Fibroblast of pulmonary artery (primary cell): ENCODE results near the gene TMEM178A.
"Not testable (repeated sequence)": the region's sequence is repeated elsewhere in the genome, so short reads cannot be mapped to it uniquely, and the experiment has no call there.

Experiments
- DNase-seq: peaks from one replicate; pipeline ENCODE4 v3.0.0-alpha.2; 2010; ENCODE audit warnings: low read depth
- H3K4me3 ChIP-seq: replicated peaks from 2 replicates; pipeline ENCODE4 v1.5.1; 2011; ENCODE audit warnings: low read depth, mild to moderate bottlenecking, control low read depth, low read length, moderate library complexity
- TF ChIP-seq, protein P1 (sequence below): IDR thresholded peaks from 2 replicates; pipeline ENCODE4 v1.5.1; 2011; ENCODE audit warnings: mild to moderate bottlenecking, control low read depth, low read length, inconsistent platforms; ENCODE audit errors: missing control alignments

The TMEM178A gene

DNA sequence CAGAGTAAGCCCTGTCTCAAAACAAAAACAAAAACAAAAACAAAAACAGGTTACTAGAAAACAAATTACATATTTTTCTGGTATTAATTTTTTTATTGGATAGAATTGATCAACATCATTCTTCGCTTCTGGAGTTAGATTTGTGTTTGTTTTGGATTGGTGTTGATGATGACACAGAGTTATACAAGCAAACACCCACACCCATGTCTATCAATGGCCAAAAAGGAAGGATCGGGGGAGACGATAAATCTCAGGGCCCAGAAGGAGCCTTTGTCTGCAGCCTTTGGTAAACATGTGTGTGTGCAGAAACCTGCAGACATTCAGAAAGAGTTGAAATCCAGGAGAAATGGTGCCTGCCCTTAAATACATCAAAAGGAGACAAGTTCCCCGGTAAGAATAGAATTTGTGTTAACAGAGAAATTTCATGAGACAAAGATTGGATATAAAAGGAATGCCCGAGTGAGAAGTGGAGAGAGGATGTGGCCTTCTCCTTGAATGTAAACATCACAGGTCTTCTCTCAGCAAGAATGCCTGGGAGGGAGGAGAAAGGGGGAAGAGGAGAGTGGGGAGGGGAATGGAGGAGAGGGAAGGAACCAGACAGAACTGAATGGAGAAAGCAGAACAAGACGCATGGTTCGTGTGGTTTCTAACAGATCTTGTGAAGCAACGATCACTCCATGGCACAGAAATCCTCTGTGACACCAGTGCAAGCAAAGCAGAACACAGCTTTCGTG lies 40.4 kb upstream of the TMEM178A start:
- DNase-seq: no peak
- TF ChIP-seq, protein P1, sequence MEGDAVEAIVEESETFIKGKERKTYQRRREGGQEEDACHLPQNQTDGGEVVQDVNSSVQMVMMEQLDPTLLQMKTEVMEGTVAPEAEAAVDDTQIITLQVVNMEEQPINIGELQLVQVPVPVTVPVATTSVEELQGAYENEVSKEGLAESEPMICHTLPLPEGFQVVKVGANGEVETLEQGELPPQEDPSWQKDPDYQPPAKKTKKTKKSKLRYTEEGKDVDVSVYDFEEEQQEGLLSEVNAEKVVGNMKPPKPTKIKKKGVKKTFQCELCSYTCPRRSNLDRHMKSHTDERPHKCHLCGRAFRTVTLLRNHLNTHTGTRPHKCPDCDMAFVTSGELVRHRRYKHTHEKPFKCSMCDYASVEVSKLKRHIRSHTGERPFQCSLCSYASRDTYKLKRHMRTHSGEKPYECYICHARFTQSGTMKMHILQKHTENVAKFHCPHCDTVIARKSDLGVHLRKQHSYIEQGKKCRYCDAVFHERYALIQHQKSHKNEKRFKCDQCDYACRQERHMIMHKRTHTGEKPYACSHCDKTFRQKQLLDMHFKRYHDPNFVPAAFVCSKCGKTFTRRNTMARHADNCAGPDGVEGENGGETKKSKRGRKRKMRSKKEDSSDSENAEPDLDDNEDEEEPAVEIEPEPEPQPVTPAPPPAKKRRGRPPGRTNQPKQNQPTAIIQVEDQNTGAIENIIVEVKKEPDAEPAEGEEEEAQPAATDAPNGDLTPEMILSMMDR: no peak
- H3K4me3 ChIP-seq: no peak overlapping the region

DNA sequence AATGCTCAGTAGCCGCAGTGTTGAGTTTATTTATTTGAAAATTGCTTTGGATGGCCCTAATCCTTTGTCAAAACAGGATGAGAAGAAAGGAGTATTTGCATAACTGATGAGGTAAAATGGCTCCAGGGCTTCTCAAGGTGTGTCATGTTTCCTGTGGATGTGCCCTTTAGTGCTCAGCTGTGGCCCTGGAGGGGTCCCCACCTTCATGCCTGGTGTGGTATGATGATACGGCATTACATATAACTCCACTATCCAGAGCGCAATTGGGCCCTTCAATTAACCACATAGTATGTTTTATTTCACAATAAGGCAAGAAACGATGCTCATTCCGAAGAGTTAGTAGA lies 39.8 kb upstream of the TMEM178A start:
- H3K4me3 ChIP-seq: no peak overlapping the region
- DNase-seq: no peak
- TF ChIP-seq, protein P1: no peak

DNA sequence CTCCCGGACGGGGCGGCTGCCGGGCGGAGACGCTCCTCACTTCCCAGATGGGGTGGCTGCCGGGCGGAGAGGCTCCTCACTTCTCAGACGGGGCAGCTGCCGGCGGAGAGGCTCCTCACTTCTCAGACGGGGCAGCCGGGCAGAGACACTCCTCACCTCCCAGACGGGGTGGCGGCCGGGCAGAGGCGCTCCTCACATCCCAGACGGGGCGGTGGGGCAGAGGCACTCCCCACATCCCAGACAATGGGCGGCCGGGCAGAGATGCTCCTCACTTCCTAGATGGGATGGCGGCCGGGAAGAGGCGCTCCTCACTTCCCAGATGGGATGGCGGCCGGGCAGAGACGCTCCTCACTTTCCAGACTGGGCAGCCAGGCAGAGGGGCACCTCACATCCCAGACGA lies 37.4 kb upstream of the TMEM178A start:
- not testable (repeated sequence) for DNase-seq, H3K4me3 ChIP-seq

DNA sequence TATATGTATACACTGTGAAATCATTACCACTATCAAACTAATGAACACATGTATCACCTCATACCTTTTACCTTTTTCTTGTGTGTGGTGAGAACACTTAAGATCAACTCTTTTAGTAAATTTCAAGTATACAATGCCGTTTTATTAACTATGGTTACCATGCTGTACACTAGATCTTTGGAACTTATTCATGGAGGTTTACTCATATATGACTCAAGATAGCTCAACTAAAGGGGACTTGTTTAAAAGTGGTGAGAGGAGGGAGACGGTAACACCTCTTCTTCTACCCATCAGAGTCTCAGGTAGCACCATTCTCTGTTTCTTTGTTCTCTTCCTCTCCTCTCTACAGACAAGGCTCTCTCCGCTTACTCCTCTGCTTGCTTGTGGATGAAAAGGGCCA lies 36.1 kb upstream of the TMEM178A start:
- no peak overlapping the region for H3K4me3 ChIP-seq
- DNase-seq: no peak
- TF ChIP-seq, protein P1: no peak

DNA sequence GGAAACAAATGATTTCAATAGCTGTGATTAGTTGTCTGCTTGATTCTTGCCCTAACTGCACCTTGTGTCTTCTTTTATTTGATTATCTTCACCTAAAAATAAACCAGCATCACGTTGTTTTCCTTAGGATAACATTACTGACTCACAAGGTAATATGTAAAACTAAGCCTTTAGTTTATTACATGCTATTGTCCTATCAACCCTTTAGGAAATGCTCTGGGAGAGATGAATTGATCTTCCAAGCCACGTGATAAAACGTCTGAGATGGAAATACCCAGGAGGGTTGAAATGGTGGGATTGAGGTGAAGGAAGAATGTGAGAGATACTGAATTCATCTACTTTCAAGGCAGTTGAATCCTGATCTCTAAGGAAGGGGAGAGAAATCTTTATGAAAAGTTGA lies 34.5 kb upstream of the TMEM178A start:
- H3K4me3 ChIP-seq: no peak overlapping the region
- TF ChIP-seq, protein P1: no peak
- no peak for DNase-seq

DNA sequence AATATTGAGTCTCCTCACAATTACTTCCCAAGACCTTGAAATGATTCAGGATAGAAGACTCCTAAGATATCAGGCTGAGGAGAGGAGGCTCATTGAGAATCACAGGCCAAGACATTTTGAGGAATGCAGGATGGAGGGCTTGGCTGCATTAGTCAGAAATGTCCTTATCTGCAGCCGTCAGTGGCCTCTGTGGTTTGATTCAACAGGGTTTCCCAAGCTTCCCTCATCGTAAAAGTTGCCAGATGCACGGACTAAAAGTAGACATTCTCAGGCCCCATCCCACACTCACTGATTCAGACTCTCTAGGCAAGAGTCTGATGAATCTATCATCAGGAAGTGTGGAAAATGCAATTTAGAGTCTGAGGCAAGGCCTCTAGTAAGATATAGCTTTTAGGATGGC lies 34.0 kb upstream of the TMEM178A start:
- TF ChIP-seq, protein P1: no peak
- no peak overlapping the region for H3K4me3 ChIP-seq
- DNase-seq: peak; percentile 97

DNA sequence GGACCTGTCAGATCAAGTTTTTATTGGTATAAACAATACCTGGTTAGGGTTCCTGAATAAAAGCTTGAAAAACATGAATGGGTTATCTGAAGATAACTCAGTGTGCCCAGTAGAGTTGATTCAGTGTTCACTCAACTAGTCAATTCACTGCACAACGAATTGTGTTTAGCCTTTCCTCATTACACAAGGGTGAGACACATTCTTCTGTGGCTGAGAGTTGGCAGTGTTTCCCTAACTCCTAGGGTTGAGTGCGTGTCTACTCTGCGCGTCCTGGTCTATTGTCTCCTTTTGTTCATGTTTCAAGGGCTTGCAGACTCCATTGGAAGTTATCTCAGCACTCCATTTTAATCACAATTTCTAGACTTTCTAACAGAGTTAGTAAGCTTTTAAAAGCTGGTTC lies 32.8 kb upstream of the TMEM178A start:
- DNase-seq: peak; percentile 96
- H3K4me3 ChIP-seq: no peak overlapping the region
- TF ChIP-seq, protein P1: no peak
